GM18502 (cell line): Measurements from ENCODE around the gene ADCY5.
"Not testable (repeated sequence)": the region's sequence is repeated elsewhere in the genome, so short reads cannot be mapped to it uniquely, and the experiment has no call there.

Source experiments
- ATAC-seq: cut with Tn5 transposase; IDR thresholded peaks from one replicate; pipeline ENCODE4 v1.9.1; 2021; ENCODE audit warnings: mild to moderate bottlenecking; ENCODE audit not compliant: unreplicated experiment, poor library complexity

ADCY5 gene

GRCh38 chr3:123281929-123282328, 167.0 kb downstream of the ADCY5 start:
- no peak for ATAC-seq

GRCh38 chr3:123281406-123281805, 167.5 kb downstream of the ADCY5 start:
- ATAC-seq, result no peak

GRCh38 chr3:123279121-123279520, 169.8 kb downstream of the ADCY5 start:
- ATAC-seq, result no peak

- no peak for ATAC-seq
Measured at GRCh38 chr3:123278446-123278845, 170.4 kb downstream of the ADCY5 start.

GRCh38 chr3:123277106-123277505, 171.8 kb downstream of the ADCY5 start:
- ATAC-seq, result no peak

- ATAC-seq, result no peak
Measured at GRCh38 chr3:123276346-123277006, 172.4 kb downstream of the ADCY5 start.

GRCh38 chr3:123275691-123276090, 173.2 kb downstream of the ADCY5 start:
- ATAC-seq, result no peak

- ATAC-seq, result no peak
Measured at GRCh38 chr3:123272547-123272946, 176.3 kb downstream of the ADCY5 start.

- ATAC-seq, result no peak
Measured at GRCh38 chr3:123271466-123272159, 177.3 kb downstream of the ADCY5 start.

- ATAC-seq, result no peak
Measured at GRCh38 chr3:123270818-123271217, 178.1 kb downstream of the ADCY5 start.

- no peak for ATAC-seq
Measured at GRCh38 chr3:123267821-123268220, 181.1 kb downstream of the ADCY5 start.

- no peak for ATAC-seq
Measured at GRCh38 chr3:123263941-123264340, 184.9 kb downstream of the ADCY5 start.

- no peak for ATAC-seq
Measured at GRCh38 chr3:123262868-123263267, 186.0 kb downstream of the ADCY5 start.

- no peak for ATAC-seq
Measured at GRCh38 chr3:123262226-123262625, 186.7 kb downstream of the ADCY5 start.

- no peak for ATAC-seq
Measured at GRCh38 chr3:123261666-123262065, 187.2 kb downstream of the ADCY5 start.

- no peak for ATAC-seq
Measured at GRCh38 chr3:123258811-123259420, 190.0 kb downstream of the ADCY5 start.

- no peak for ATAC-seq
Measured at GRCh38 chr3:123258359-123258758, 190.5 kb downstream of the ADCY5 start.

GRCh38 chr3:123256256-123256655, 192.6 kb downstream of the ADCY5 start:
- ATAC-seq, result no peak

GRCh38 chr3:123246866-123247265, 202.0 kb downstream of the ADCY5 start:
- no peak for ATAC-seq

GRCh38 chr3:123244128-123244527, 204.8 kb downstream of the ADCY5 start:
- ATAC-seq, result no peak

- ATAC-seq, result no peak
Measured at GRCh38 chr3:123239756-123240155, 209.1 kb downstream of the ADCY5 start.

GRCh38 chr3:123239186-123239585, 209.7 kb downstream of the ADCY5 start:
- ATAC-seq, result not testable (repeated sequence)
